ENCODE measurements around the gene SLC35F3. TPM values are rescaled to one million over a fixed set of nuclear protein-coding genes. Genes with fewer than 3 reads are reported as not detected.

Gene SLC35F3
- total RNA-seq, 1 donor from 2014 or later: 0.36 TPM

DNA sequence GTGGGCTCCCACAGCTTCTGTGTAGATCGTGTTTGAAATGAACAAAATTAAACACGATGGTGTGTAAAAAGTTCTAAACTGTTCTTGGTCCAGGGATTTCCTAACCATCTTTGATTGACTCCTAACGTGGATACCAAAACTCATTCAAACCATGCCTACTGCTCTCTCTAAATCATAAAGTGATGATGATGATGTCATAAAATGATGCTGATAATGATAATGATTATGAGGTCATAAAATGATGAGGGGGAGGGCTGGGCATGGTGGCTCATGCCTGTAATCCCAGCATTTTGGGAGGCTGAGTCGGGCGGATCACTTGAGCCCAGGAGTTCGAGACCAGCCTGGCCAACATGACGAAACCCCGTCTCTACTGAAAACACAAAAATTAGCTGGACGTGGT lies 335.5 kb downstream of the SLC35F3 start:
- Mint-ChIP-seq H3K4me3 (ENCODE audit: unreplicated experiment) (no peak overlapping the region), H3K9me3 (ENCODE audit: unreplicated experiment) (no peaks in the 10 kb centered on the region), H3K4me1 (ENCODE audit: unreplicated experiment) (no peaks in the 10 kb centered on the region), H3K36me3 (ENCODE audit: low read depth, unreplicated experiment) (no peaks in the 10 kb centered on the region), H3K27ac (ENCODE audit: unreplicated experiment) (no peak overlapping the region), H3K27me3 (ENCODE audit: unreplicated experiment) (peaks cover 2% of the 10 kb centered on the region)
- TF ChIP-seq, protein P1, sequence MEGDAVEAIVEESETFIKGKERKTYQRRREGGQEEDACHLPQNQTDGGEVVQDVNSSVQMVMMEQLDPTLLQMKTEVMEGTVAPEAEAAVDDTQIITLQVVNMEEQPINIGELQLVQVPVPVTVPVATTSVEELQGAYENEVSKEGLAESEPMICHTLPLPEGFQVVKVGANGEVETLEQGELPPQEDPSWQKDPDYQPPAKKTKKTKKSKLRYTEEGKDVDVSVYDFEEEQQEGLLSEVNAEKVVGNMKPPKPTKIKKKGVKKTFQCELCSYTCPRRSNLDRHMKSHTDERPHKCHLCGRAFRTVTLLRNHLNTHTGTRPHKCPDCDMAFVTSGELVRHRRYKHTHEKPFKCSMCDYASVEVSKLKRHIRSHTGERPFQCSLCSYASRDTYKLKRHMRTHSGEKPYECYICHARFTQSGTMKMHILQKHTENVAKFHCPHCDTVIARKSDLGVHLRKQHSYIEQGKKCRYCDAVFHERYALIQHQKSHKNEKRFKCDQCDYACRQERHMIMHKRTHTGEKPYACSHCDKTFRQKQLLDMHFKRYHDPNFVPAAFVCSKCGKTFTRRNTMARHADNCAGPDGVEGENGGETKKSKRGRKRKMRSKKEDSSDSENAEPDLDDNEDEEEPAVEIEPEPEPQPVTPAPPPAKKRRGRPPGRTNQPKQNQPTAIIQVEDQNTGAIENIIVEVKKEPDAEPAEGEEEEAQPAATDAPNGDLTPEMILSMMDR (IDR thresholded peaks at IDR 0.05; ENCODE audit: unreplicated experiment): no peak
- no peak for DNase-seq (ENCODE audit: low spot score)

DNA sequence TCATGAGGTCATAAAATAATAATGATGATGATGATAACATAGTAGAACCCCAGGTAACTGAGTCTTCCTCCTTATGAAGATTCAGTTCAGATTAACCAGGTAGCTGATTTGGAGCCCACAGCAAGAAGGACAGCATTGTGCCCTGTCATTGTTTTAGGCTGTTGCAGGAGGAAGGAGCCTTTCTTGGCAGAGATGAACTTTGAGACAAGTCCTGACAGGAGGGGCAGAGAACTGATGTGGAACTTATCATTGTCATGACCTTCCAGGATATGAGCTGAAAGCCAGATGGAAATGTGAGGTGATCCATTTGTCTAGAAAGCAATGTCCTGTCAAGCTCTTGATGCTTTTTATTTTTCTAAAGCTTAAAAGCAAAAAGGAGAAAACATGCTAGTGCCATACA lies 336.2 kb downstream of the SLC35F3 start:
- H3K4me3 Mint-ChIP-seq (ENCODE audit: unreplicated experiment): no peak overlapping the region
- TF ChIP-seq, protein P1 (IDR thresholded peaks at IDR 0.05; ENCODE audit: unreplicated experiment): no peak
- no peaks in the 10 kb centered on the region for H3K9me3 Mint-ChIP-seq (ENCODE audit: unreplicated experiment)
- peaks cover 2% of the 10 kb centered on the region for H3K27me3 Mint-ChIP-seq (ENCODE audit: unreplicated experiment)
- no peak for DNase-seq (ENCODE audit: low spot score)
- H3K36me3 Mint-ChIP-seq (ENCODE audit: low read depth, unreplicated experiment): no peaks in the 10 kb centered on the region
- H3K27ac Mint-ChIP-seq (ENCODE audit: unreplicated experiment): no peak overlapping the region
- no peaks in the 10 kb centered on the region for H3K4me1 Mint-ChIP-seq (ENCODE audit: unreplicated experiment)

DNA sequence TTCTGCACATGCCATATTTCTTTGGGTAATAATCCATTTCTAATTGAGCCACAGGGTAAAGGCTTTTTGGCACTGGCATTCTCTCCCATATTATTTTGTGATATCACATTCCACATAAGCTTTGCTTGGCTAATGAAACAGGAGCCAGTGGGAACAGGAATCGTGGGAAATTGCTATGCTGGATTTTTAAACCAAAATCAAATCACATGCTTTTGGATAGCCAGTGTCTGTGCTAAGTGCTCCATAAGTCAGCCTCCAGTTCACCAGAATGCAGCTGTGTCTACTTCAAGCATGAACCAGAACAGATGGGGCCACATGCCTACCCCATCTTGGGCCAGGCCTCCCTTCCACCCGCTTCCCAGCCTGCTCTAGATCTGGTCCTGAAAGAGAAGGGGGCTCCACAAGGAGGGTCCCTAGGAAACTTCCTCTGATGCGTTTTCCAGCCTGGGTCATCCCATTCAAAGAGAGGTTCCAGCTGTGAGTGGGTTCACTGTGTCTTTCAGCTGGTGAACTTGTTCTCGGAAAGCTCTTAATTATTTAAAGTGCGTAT lies 337.5 kb downstream of the SLC35F3 start:
- no peaks in the 10 kb centered on the region for H3K9me3 Mint-ChIP-seq (ENCODE audit: unreplicated experiment)
- H3K4me1 Mint-ChIP-seq (ENCODE audit: unreplicated experiment): no peaks in the 10 kb centered on the region
- H3K4me3 Mint-ChIP-seq (ENCODE audit: unreplicated experiment): no peak overlapping the region
- TF ChIP-seq, protein P1 (IDR thresholded peaks at IDR 0.05; ENCODE audit: unreplicated experiment): no peak
- H3K36me3 Mint-ChIP-seq (ENCODE audit: low read depth, unreplicated experiment): no peaks in the 10 kb centered on the region
- H3K27me3 Mint-ChIP-seq (ENCODE audit: unreplicated experiment): no peaks in the 10 kb centered on the region
- DNase-seq (ENCODE audit: low spot score): no peak
- H3K27ac Mint-ChIP-seq (ENCODE audit: unreplicated experiment): no peak overlapping the region

DNA sequence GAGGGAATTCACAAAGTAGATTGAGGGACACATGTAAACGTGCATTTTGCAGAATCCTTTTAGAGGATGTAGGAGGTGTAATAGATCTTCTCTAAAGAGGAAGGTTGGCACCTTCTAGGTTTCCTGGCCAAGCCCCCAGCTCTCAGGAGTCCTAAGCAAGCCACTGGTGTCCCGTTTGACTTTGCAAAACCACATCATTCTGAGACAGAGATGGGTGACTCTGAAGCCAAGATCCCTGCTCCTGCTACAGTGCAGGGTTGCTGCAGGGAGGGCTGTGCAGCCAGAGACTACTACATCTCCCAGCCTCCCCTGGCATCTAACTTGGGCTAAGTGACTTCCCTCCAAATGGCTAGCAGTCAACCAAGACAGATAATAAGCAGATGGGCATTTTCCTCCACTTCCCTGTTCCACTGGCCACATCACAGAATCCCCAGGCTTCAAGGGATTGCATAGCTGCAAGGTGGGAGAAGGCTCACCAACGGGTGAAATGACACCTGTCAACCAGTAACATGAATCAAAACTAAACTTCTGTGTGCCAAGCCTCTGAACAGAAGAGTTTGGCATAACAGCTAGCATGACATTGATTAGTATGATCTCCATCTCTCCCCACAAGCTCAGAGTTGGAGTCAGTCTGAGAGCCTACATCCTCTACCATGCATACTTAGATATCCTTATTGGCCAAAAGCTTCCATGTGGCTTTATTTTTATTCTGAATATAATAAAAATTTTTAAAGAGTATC lies 339.2 kb downstream of the SLC35F3 start:
- no peaks in the 10 kb centered on the region for H3K4me1 Mint-ChIP-seq (ENCODE audit: unreplicated experiment)
- no peaks in the 10 kb centered on the region for H3K36me3 Mint-ChIP-seq (ENCODE audit: low read depth, unreplicated experiment)
- H3K27ac Mint-ChIP-seq (ENCODE audit: unreplicated experiment): no peak overlapping the region
- H3K4me3 Mint-ChIP-seq (ENCODE audit: unreplicated experiment): no peak overlapping the region
- H3K27me3 Mint-ChIP-seq (ENCODE audit: unreplicated experiment): no peaks in the 10 kb centered on the region
- no peaks in the 10 kb centered on the region for H3K9me3 Mint-ChIP-seq (ENCODE audit: unreplicated experiment)
- TF ChIP-seq, protein P1 (IDR thresholded peaks at IDR 0.05; ENCODE audit: unreplicated experiment): no peak
- no peak for DNase-seq (ENCODE audit: low spot score)

DNA sequence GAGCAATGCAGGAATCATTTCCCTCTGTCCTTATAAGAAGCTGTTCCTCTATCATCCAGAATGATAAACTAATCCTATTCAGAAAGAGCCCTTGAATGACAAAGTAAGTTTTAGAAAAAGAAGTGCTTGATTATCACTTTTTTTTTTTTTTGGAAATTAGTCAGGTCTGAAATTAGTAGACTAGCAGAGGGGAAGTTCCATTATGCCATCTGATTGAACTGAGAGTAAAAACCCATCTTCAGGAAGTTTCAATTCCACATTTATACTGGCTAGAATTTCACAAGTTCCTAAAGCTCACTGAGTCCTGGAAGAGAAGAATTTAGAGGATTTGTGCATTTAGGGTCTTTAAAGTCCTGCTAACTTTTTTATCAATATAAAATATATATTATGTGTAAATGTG lies 340.0 kb downstream of the SLC35F3 start:
- TF ChIP-seq, protein P1 (IDR thresholded peaks at IDR 0.05; ENCODE audit: unreplicated experiment): no peak
- no peaks in the 10 kb centered on the region for H3K4me1 Mint-ChIP-seq (ENCODE audit: unreplicated experiment)

More for the DNA sequence above, 340.0 kb downstream of the SLC35F3 start:
- no peaks in the 10 kb centered on the region for H3K27me3 Mint-ChIP-seq (ENCODE audit: unreplicated experiment)
- DNase-seq (ENCODE audit: low spot score): no peak
- H3K9me3 Mint-ChIP-seq (ENCODE audit: unreplicated experiment): no peaks in the 10 kb centered on the region
- no peaks in the 10 kb centered on the region for H3K36me3 Mint-ChIP-seq (ENCODE audit: low read depth, unreplicated experiment)
- no peak overlapping the region for H3K27ac Mint-ChIP-seq (ENCODE audit: unreplicated experiment)
- H3K4me3 Mint-ChIP-seq (ENCODE audit: unreplicated experiment): no peak overlapping the region
